ENCODE results near the gene DDX18. TPM values are rescaled to one million over a fixed set of nuclear protein-coding genes. Genes with fewer than 3 reads are reported as not detected.
A peak's percentile ranks its signal among the peaks of the same experiment; 100 is the strongest.

DDX18 gene
- total and polyA plus RNA-seq, 2 donors (not counting 1 experiment from before 2014, with no cell fraction given): 20.3 to 98.0 TPM

GRCh38 chr2:117832905-117833613, 18.6 kb downstream of the DDX18 start:
- H3K4me3 ChIP-seq (ENCODE audit: control extremely low read depth in 1 of 5, extremely low read depth in 1 of 5, insufficient read depth in 1 of 5, low read depth in 2 of 5, low read length in 4 of 5): no peak overlapping the region
- peaks cover 7 to 15% of the 10 kb centered on the region in 2 donors for H3K4me1 ChIP-seq (ENCODE audit: control insufficient read depth in 2 of 2, insufficient read depth in 2 of 2, low read length in 2 of 2)
- no peak for ATAC-seq (ENCODE audit: low read depth)
- Mint-ChIP-seq H3K27me3 (peaks cover 6% of the 10 kb centered on the region), H3K9me3 (ENCODE audit: insufficient read depth) (no peaks in the 10 kb centered on the region), H3K4me3 (no peak overlapping the region), H3K27ac (no peak overlapping the region), H3K4me1 (peaks cover 17% of the 10 kb centered on the region)
- H2AFZ ChIP-seq (ENCODE audit: insufficient read depth, low read depth, low read length, poor library complexity, severe bottlenecking): no peak overlapping the region
- WGBS (ENCODE audit: insufficient coverage): 94% methylated on average over 9 of the region's 9 CpGs
- no peaks in the 10 kb centered on the region for H4K20me1 ChIP-seq (ENCODE audit: control insufficient read depth, insufficient read depth, low read length, poor library complexity, severe bottlenecking)
- no peaks in the 10 kb centered on the region for H3K9me3 ChIP-seq (ENCODE audit: control extremely low read depth in 1 of 3, control insufficient read depth in 2 of 3, insufficient read depth in 1 of 3, low read length in 2 of 3)
- no peak for DNase-seq
- no peak overlapping the region for H3K9ac ChIP-seq (ENCODE audit: low read length)
- H3K4me2 ChIP-seq (replicated peaks; ENCODE audit: low read depth, low read length, poor library complexity, severe bottlenecking): no peak overlapping the region
- intact Hi-C loops (cut with micrococcal nuclease): loop anchor here (2.0 kb wide), 1 partner anchor 18 kb away; the partner anchor contains the start of gene DDX18
- no peak for TF ChIP-seq EZH2 (IDR thresholded peaks at IDR 0.05; ENCODE audit: borderline replicate concordance, insufficient read depth, low read depth, low read length, poor library complexity, severe bottlenecking)
- TF ChIP-seq, protein P1, sequence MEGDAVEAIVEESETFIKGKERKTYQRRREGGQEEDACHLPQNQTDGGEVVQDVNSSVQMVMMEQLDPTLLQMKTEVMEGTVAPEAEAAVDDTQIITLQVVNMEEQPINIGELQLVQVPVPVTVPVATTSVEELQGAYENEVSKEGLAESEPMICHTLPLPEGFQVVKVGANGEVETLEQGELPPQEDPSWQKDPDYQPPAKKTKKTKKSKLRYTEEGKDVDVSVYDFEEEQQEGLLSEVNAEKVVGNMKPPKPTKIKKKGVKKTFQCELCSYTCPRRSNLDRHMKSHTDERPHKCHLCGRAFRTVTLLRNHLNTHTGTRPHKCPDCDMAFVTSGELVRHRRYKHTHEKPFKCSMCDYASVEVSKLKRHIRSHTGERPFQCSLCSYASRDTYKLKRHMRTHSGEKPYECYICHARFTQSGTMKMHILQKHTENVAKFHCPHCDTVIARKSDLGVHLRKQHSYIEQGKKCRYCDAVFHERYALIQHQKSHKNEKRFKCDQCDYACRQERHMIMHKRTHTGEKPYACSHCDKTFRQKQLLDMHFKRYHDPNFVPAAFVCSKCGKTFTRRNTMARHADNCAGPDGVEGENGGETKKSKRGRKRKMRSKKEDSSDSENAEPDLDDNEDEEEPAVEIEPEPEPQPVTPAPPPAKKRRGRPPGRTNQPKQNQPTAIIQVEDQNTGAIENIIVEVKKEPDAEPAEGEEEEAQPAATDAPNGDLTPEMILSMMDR (IDR thresholded peaks at IDR 0.05): no peak
- H3K27me3 ChIP-seq (replicated peaks in 1 of 4; ENCODE audit: control extremely low read depth in 1 of 4, control insufficient read depth in 3 of 4, insufficient read depth in 4 of 4, low read length in 3 of 4): peaks cover 0 to 7% (median 3%) of the 10 kb centered on the region in 4 experiments
- H3K79me2 ChIP-seq (ENCODE audit: control insufficient read depth, insufficient read depth, low read length): no peaks in the 10 kb centered on the region
- peaks cover 6 to 51% of the 10 kb centered on the region in 2 experiments for H3K36me3 ChIP-seq (replicated peaks in 1 of 2; ENCODE audit: control extremely low read depth in 1 of 2, control insufficient read depth in 1 of 2, extremely low read depth in 1 of 2, insufficient read depth in 2 of 2, low read length in 1 of 2)
- H3K27ac ChIP-seq (ENCODE audit: low read length in 2 of 2): no peak overlapping the region
- ChIA-PET POLR2A (no interaction called here), CTCF (interaction anchor here (0.5 to 3.3 kb wide), 3 partner anchors 8 to 65 kb away, joined by 4 to 14 read pairs (median 4); partner anchors contain the start of gene DDX18)

DNA sequence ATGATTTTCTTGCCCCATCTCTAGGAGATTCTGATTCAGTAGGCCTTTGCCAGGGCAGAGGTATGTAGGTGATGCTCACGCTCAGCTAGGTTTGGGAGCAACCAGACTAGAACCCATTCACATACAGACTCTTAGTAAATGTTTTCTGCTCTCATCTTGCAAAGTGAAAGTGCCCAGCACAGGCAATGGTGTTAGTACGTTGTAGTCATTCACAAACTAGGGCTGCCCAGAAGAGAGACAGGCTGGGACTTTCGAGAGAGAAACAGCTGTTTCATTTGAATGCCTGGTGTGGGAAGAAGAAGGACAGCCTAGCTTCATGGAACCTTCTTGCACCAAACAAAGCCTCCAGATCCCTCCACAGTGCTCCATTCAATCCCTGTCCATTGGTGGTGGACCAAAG, 19.4 kb downstream of the DDX18 start:
- Histone ChIP-seq H3K79me2 (ENCODE audit: control insufficient read depth, insufficient read depth, low read length) (no peaks in the 10 kb centered on the region), H3K4me2 (replicated peaks; ENCODE audit: low read depth, low read length, poor library complexity, severe bottlenecking) (no peak overlapping the region), H3K4me1 (ENCODE audit: control insufficient read depth in 2 of 2, insufficient read depth in 2 of 2, low read length in 2 of 2) (peaks cover 7 to 15% of the 10 kb centered on the region in 2 donors), H3K9ac (ENCODE audit: low read length) (no peak overlapping the region), H3K36me3 (replicated peaks in 1 of 2; ENCODE audit: control extremely low read depth in 1 of 2, control insufficient read depth in 1 of 2, extremely low read depth in 1 of 2, insufficient read depth in 2 of 2, low read length in 1 of 2) (peaks cover under 1 to 43% of the 10 kb centered on the region in 2 experiments), H3K4me3 (ENCODE audit: control extremely low read depth in 1 of 5, extremely low read depth in 1 of 5, insufficient read depth in 1 of 5, low read depth in 2 of 5, low read length in 4 of 5) (no peak overlapping the region), H3K27ac (ENCODE audit: low read length in 2 of 2) (peak overlapping the region in 1 of 2 donors; percentile 9), H3K9me3 (ENCODE audit: control extremely low read depth in 1 of 3, control insufficient read depth in 2 of 3, insufficient read depth in 1 of 3, low read length in 2 of 3) (no peaks in the 10 kb centered on the region), H2AFZ (ENCODE audit: insufficient read depth, low read depth, low read length, poor library complexity, severe bottlenecking) (no peak overlapping the region), H3K27me3 (replicated peaks in 1 of 4; ENCODE audit: control extremely low read depth in 1 of 4, control insufficient read depth in 3 of 4, insufficient read depth in 4 of 4, low read length in 3 of 4) (peaks cover 0 to 7% (median 3%) of the 10 kb centered on the region in 4 experiments), H4K20me1 (ENCODE audit: control insufficient read depth, insufficient read depth, low read length, poor library complexity, severe bottlenecking) (no peaks in the 10 kb centered on the region)
- TF ChIP-seq, protein P1 (IDR thresholded peaks at IDR 0.05): no peak
- TF ChIP-seq EZH2 (IDR thresholded peaks at IDR 0.05; ENCODE audit: borderline replicate concordance, insufficient read depth, low read depth, low read length, poor library complexity, severe bottlenecking): no peak
- no peaks in the 10 kb centered on the region for H3K9me3 Mint-ChIP-seq (ENCODE audit: insufficient read depth)
- POLR2A ChIA-PET: no interaction called here
- DNase-seq (no peak), ATAC-seq (ENCODE audit: low read depth) (no peak)
- peak overlapping the region; percentile 32 for H3K27ac Mint-ChIP-seq
- CTCF ChIA-PET: interaction anchor here (0.5 to 3.3 kb wide), 3 partner anchors 9 to 64 kb away, joined by 4 to 14 read pairs (median 4); partner anchors contain the start of gene DDX18
- WGBS (ENCODE audit: insufficient coverage): 75% methylated on average over 1 of the region's 3 CpGs
- peaks cover 17% of the 10 kb centered on the region for H3K4me1 Mint-ChIP-seq
- peaks cover 6% of the 10 kb centered on the region for H3K27me3 Mint-ChIP-seq
- no peak overlapping the region for H3K4me3 Mint-ChIP-seq
- intact Hi-C loops (cut with micrococcal nuclease): loop anchor here (2.0 kb wide), 1 partner anchor 19 kb away; the partner anchor contains the start of gene DDX18

Data from B cell (primary cell).